Bronchial epithelial cell (primary cell): ENCODE measurements around the gene PTPRN2. TPM values are rescaled to one million over a fixed set of nuclear protein-coding genes. Genes with fewer than 3 reads are reported as not detected.

Source experiments
- DNase-seq: peaks from one replicate; pipeline ENCODE4 v3.0.0-alpha.2; 2010; ENCODE audit warnings: low read depth
- FAIRE-seq: peaks from 2 replicates; lab custom pipeline; 2011; peaks lifted over from hg19 to GRCh38; lab: Jason Lieb, UNC
- H3K27me3 ChIP-seq: 2 replicates; pipeline ENCODE4 v1.5.1; 2011; ENCODE audit warnings: low read length; ENCODE audit not compliant: control insufficient read depth, insufficient read depth
- H3K36me3 ChIP-seq: 2 replicates; pipeline ENCODE4 v1.5.1; 2011; ENCODE audit warnings: low read length; ENCODE audit not compliant: control insufficient read depth, insufficient read depth
- H3K4me3 ChIP-seq: 2 replicates; pipeline ENCODE4 v1.5.1; 2011; ENCODE audit warnings: mild to moderate bottlenecking, low read depth, low read length, control low read depth
- total RNA-seq: library from RNA; depleted of rRNA; stranded (reverse); fragments of >200 nt; gene quantifications from 2 replicates; pipeline ENCODE4 v1.2.1, GENCODE V29; 2014
- TF ChIP-seq, protein P1 (sequence below): IDR thresholded peaks from 2 replicates; pipeline ENCODE4 v1.5.1; 2011; ENCODE audit warnings: mild to moderate bottlenecking, moderate library complexity, low read length, control low read depth, inconsistent platforms; ENCODE audit not compliant: insufficient read depth, severe bottlenecking

The PTPRN2 gene
- total RNA-seq, 1 donor from 2014 or later = 1.1 TPM

DNA sequence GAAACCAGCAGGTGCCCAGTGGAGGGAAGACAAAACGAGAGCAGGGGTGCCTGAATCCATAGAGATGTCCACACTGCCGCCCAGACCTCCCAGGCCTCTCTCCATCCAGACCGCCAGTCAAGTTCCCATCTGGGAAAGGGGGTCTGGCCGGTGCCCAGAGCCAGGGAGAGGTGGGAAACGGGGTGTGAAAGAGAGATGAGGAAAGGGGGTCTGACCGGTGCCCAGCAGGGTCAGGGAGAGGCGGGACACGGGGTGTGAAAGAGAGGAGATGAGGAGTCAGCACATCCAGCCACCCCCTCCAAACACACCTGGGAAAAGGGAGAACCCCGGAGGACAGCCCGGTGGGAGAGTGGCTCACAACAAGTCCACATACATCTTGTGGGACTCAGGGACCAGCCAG is 185.8 kb downstream of the PTPRN2 start:
- Histone ChIP-seq H3K4me3 (no peak overlapping the region), H3K27me3 (no peaks in the 10 kb centered on the region), H3K36me3 (no peaks in the 10 kb centered on the region)
- DNase-seq (no peak), FAIRE-seq (no peak)
- TF ChIP-seq, protein P1, sequence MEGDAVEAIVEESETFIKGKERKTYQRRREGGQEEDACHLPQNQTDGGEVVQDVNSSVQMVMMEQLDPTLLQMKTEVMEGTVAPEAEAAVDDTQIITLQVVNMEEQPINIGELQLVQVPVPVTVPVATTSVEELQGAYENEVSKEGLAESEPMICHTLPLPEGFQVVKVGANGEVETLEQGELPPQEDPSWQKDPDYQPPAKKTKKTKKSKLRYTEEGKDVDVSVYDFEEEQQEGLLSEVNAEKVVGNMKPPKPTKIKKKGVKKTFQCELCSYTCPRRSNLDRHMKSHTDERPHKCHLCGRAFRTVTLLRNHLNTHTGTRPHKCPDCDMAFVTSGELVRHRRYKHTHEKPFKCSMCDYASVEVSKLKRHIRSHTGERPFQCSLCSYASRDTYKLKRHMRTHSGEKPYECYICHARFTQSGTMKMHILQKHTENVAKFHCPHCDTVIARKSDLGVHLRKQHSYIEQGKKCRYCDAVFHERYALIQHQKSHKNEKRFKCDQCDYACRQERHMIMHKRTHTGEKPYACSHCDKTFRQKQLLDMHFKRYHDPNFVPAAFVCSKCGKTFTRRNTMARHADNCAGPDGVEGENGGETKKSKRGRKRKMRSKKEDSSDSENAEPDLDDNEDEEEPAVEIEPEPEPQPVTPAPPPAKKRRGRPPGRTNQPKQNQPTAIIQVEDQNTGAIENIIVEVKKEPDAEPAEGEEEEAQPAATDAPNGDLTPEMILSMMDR = no peak

DNA sequence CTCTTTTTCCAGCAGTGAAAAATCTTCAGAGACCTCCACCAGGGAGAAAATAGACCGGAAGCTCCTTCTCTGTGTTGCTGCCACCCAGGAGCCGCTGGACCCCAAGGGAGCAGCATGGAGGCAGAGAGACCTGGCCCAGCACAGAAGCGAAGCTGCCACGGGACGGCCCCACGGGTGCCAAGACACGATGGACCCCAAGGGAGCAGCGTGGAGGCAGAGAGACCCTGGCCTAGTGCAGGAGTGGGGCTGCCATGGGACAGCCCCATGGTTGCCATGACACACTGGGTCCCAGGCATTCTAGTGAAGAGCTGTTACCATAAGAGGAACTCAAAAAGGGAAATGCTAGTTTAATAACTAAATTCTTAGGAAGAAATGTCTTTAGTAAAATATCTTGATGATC is 186.3 kb downstream of the PTPRN2 start:
- no peak for FAIRE-seq

DNA sequence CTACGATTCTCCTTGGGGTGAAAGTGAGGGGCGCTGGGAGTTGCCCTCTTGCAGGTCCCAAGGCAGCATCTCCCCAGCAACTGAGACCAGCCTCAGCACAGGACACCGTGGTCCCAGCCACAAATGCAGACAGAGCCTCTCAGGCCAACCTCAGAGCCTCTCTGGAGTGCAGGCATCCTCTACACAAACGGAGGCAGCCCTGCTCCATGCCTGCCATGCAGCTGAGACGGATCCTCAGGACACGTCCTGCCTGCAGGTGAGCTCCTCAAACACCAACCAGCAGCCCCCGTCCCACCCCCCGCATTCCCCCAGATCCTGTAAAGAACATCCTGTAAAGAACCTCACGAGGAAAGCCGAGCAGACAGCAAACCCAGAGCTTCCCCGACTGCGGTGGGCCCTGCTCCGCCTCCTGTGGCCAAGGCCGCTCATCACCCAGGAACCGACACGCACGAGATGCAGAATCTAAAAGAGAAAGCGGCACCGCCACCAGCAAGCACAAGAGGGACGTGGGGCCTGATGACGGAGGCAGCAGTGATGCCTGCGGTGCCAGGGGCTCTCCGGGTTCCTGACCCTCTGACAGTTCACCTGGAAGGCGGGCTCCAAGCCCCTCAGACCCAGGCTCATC is 186.9 kb downstream of the PTPRN2 start:
- TF ChIP-seq, protein P1 = no peak
- Histone ChIP-seq H3K27me3 (no peaks in the 10 kb centered on the region), H3K4me3 (no peak overlapping the region), H3K36me3 (no peaks in the 10 kb centered on the region)
- no peak for DNase-seq
- no peak for FAIRE-seq

More for the DNA sequence above, 186.3 kb downstream of the PTPRN2 start:
- no peaks in the 10 kb centered on the region for H3K36me3 ChIP-seq
- no peaks in the 10 kb centered on the region for H3K27me3 ChIP-seq
- TF ChIP-seq, protein P1 = no peak
- no peak overlapping the region for H3K4me3 ChIP-seq
- no peak for DNase-seq

DNA sequence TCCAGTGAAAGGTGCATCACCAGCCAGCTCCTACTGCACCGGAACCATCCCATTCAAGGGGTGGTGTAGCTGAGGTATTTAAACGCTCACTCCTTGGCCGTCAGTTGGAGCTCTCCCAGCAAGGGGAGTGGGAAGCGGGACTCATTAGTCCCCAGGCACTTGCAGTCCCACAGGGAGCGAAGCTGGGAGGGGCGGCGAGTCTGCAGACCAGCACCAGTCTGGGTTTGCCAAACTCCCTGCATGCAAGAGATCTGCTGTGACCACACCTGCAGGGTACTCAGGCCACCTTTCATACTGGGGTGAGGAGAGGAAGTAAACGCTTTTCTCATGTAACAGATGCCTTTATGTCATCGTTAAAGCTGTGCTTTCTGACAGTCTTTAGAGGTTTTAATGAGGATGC is 187.9 kb downstream of the PTPRN2 start:
- no peaks in the 10 kb centered on the region for H3K36me3 ChIP-seq
- H3K27me3 ChIP-seq = no peaks in the 10 kb centered on the region
- no peak for DNase-seq
- no peak overlapping the region for H3K4me3 ChIP-seq
- TF ChIP-seq, protein P1 = no peak
- FAIRE-seq = no peak

DNA sequence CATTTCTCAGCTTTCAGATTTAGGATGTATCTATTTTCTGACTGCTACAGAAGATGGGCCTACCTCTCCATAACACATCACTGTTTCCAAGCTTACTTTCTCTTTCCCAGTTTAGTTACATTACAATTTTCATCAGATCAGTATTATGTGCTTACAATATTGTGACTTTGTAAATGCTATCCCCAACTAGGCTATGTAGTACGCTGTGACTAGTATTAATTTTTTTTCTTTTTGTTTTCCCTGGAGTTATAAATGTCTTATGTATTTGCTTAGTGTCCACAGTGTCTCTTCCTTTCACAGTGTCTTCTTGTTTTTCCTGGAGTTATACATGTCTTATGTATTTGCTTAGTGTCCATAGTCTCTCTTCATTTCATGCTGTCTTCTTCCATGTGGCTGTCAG is 188.9 kb downstream of the PTPRN2 start:
- TF ChIP-seq, protein P1 = no peak
- Histone ChIP-seq H3K4me3 (no peak overlapping the region), H3K27me3 (no peaks in the 10 kb centered on the region), H3K36me3 (no peaks in the 10 kb centered on the region)
- FAIRE-seq (no peak), DNase-seq (no peak)

DNA sequence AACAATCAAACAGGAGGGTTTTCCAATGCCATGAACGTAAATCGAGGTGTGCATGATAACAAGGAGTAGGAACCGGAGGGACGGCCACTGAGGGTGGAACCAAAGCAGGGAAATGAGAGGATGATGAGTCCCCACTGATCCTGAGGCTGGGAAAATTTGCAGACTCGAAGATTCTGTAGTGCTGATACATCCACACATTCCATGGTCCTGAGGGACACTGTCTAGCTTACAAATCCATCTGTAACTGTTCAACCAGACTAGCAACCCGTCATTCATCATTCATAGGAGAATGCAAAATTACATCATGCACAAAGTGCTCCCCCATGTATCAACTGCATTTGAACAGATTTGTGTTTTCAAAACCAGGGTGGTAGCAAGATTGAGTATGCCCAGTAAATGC is 189.7 kb downstream of the PTPRN2 start:
- peak; percentile 42 for DNase-seq
- TF ChIP-seq, protein P1 = no peak
- Histone ChIP-seq H3K36me3 (no peaks in the 10 kb centered on the region), H3K4me3 (no peak overlapping the region), H3K27me3 (no peaks in the 10 kb centered on the region)
- no peak for FAIRE-seq
